IMR-90 (cell line): ENCODE measurements around the gene TMEM181. TPM values are rescaled to one million over a fixed set of nuclear protein-coding genes. Genes with fewer than 3 reads are reported as not detected.

ENCODE experiments used
- ATAC-seq: fragments of 200-7000 bp; cut with Tn5 transposase; 2 replicates; pipeline ENCODE4 v1.9.1; 2020; ENCODE audit warnings: low read depth, mild to moderate bottlenecking, moderate library complexity
- BruUV-seq: library from RNA; stranded (reverse); fragments of 400-500 nt; replicated peaks from 2 replicates; lab custom pipeline; 2021; lab: Mats Ljungman, UMichigan
- CTCF ChIA-PET: fragments of 300-600 bp; formaldehyde crosslinking; extraction: SDS; loops from one replicate; lab custom pipeline; 2021; ENCODE audit warnings: antibody characterized with exemption; lab: Yijun Ruan, JAX
- POLR2A ChIA-PET: fragments of 300-600 bp; sonication (Branson Sonifier 250); formaldehyde crosslinking; loops from one replicate; lab custom pipeline; 2022; ENCODE audit warnings: antibody characterized with exemption; ENCODE audit not compliant: unreplicated experiment; lab: Charles Lee
- DNase-seq: peaks from one replicate; pipeline ENCODE4 v3.0.0; 2013
- H2AFZ ChIP-seq: replicated peaks from 2 replicates; pipeline ENCODE3; 2013; ENCODE audit warnings: low read length, mild to moderate bottlenecking; ENCODE audit not compliant: poor library complexity
- H2AK5ac ChIP-seq: 2 replicates; pipeline ENCODE4 v1.6.1; 2013; ENCODE audit warnings: low read depth, low read length, inconsistent platforms
- H2AK9ac ChIP-seq: replicated peaks from 2 replicates; pipeline ENCODE3; 2013; ENCODE audit warnings: mild to moderate bottlenecking, low read depth, low read length, moderate library complexity; ENCODE audit not compliant: poor library complexity
- H2BK120ac ChIP-seq: 2 replicates; pipeline ENCODE4 v1.6.1; 2013; ENCODE audit warnings: low read depth, low read length, inconsistent platforms
- H2BK15ac ChIP-seq: 3 replicates; pipeline ENCODE4 v1.6.1; 2013; ENCODE audit warnings: low read depth, low read length, inconsistent platforms
- H2BK20ac ChIP-seq: 2 replicates; pipeline ENCODE4 v1.6.1; 2013; ENCODE audit warnings: low read depth, mild to moderate bottlenecking, inconsistent platforms, low read length, moderate library complexity
- H2BK5ac ChIP-seq: 2 replicates; pipeline ENCODE4 v1.6.1; 2013; ENCODE audit warnings: mild to moderate bottlenecking, low read depth, low read length, inconsistent platforms; ENCODE audit not compliant: poor library complexity, severe bottlenecking
- H3K14ac ChIP-seq: replicated peaks from 2 replicates; pipeline ENCODE4 v1.6.1; 2013; ENCODE audit warnings: low read depth, low read length, inconsistent platforms
- H3K18ac ChIP-seq: 2 replicates; pipeline ENCODE4 v1.6.1; 2013; ENCODE audit warnings: low read depth, low read length, control low read depth
- H3K23ac ChIP-seq: 2 replicates; pipeline ENCODE4 v1.6.1; 2013; ENCODE audit warnings: low read depth, low read length, inconsistent platforms
- H3K27ac ChIP-seq: 2 replicates; pipeline ENCODE4 v1.5.1; 2013; ENCODE audit warnings: mild to moderate bottlenecking, control low read depth, low read length; ENCODE audit not compliant: insufficient read depth
- H3K27me3 ChIP-seq: 2 replicates; pipeline ENCODE4 v1.6.1; 2013; ENCODE audit warnings: low read length; ENCODE audit not compliant: control insufficient read depth, insufficient read depth
- H3K36me3 ChIP-seq: 2 replicates; pipeline ENCODE4 v1.6.1; 2013; ENCODE audit warnings: low read length, mixed read lengths; ENCODE audit not compliant: control insufficient read depth, insufficient read depth
- H3K4ac ChIP-seq: 2 replicates; pipeline ENCODE4 v1.6.1; 2013; ENCODE audit warnings: low read depth, low read length, inconsistent platforms
- H3K4me1 ChIP-seq: 2 replicates; pipeline ENCODE4 v1.6.1; 2013; ENCODE audit warnings: low read length, mixed read lengths; ENCODE audit not compliant: control insufficient read depth, insufficient read depth
- H3K4me2 ChIP-seq: 2 replicates; pipeline ENCODE4 v1.6.1; 2013; ENCODE audit warnings: low read depth, mild to moderate bottlenecking, control low read depth, low read length, moderate library complexity
- H3K4me3 ChIP-seq: 2 replicates; pipeline ENCODE4 v1.5.1; 2013; ENCODE audit warnings: low read depth, mild to moderate bottlenecking, control low read depth, low read length, moderate library complexity; ENCODE audit not compliant: insufficient read depth
- H3K56ac ChIP-seq: 2 replicates; pipeline ENCODE4 v1.6.1; 2013; ENCODE audit warnings: low read length, inconsistent platforms; ENCODE audit not compliant: insufficient read depth; ENCODE audit errors: extremely low read depth
- H3K79me1 ChIP-seq, 2 experiments: 2 replicates each; pipeline ENCODE4 v1.6.1; 2013; ENCODE audit warnings: low read length in 2 of 2, inconsistent platforms in 1 of 2, low read depth in 1 of 2
- H3K9ac ChIP-seq: 2 replicates; pipeline ENCODE4 v1.6.1; 2013; ENCODE audit warnings: low read depth, low read length, control low read depth
- H3K9me1 ChIP-seq: 2 replicates; pipeline ENCODE4 v1.6.1; 2013; ENCODE audit warnings: low read length, inconsistent platforms; ENCODE audit not compliant: insufficient read depth
- H3K9me3 ChIP-seq: 2 replicates; pipeline ENCODE4 v1.6.1; 2013; ENCODE audit warnings: low read length; ENCODE audit not compliant: control insufficient read depth, insufficient read depth
- H4K20me1 ChIP-seq: 2 replicates; pipeline ENCODE4 v1.6.1; 2013; ENCODE audit warnings: low read length, inconsistent platforms; ENCODE audit not compliant: insufficient read depth
- H4K5ac ChIP-seq: 2 replicates; pipeline ENCODE4 v1.6.1; 2013; ENCODE audit warnings: mild to moderate bottlenecking, low read depth, low read length, control low read depth
- H4K8ac ChIP-seq, 2 experiments: 2 replicates each; pipeline ENCODE4 v1.6.1; 2013; ENCODE audit warnings: low read depth in 2 of 2, low read length in 2 of 2, control low read depth in 1 of 2, inconsistent platforms in 1 of 2
- H4K91ac ChIP-seq: 2 replicates; pipeline ENCODE4 v1.6.1; 2013; ENCODE audit warnings: low read depth, low read length, inconsistent platforms; ENCODE audit not compliant: insufficient read depth
- ELK1 ChIP-seq: fragments of 150-350 bp; IDR thresholded peaks from 2 replicates; pipeline ENCODE4 v1.6.1; 2016; ENCODE audit warnings: low read depth, mild to moderate bottlenecking, low read length, moderate library complexity, borderline replicate concordance
- MAZ ChIP-seq: IDR thresholded peaks from 2 replicates; pipeline ENCODE4 v1.6.1; 2012; ENCODE audit warnings: low read depth, mild to moderate bottlenecking, low read length, improper control_type of control experiment, moderate library complexity, borderline replicate concordance
- WGBS, 2 experiments: methylation state at CpG; one replicate each; pipeline versions ENCODE4 v1.1.5 to v1.1.7; 2013; ENCODE audit warnings: missing lambda C conversion rate in 2 of 2; ENCODE audit not compliant: insufficient read length in 1 of 2; ENCODE audit errors: extremely low coverage in 2 of 2; 5-methylcytosine and 5-hydroxymethylcytosine counted together
- dilution Hi-C: fragments of 300-500 bp; cut with HindIII; formaldehyde crosslinking; loops from one replicate; pipeline ENCODE4 v1.14.3; 2018; ENCODE audit warnings: low sequenced_read_pairs; ENCODE audit not compliant: unreplicated experiment
- in situ Hi-C: fragments of 300-500 bp; cut with MboI; formaldehyde crosslinking; loops from 3 replicates; pipeline ENCODE4 v1.14.3; 2019; ENCODE audit warnings: low sequenced_read_pairs, inconsistent platforms, mixed read lengths
- intact Hi-C: fragments of 100-400 bp; cut with micrococcal nuclease; formaldehyde crosslinking; loops from 2 replicates; pipeline ENCODE4 v1.10.0; 2022
- polyA plus RNA-seq, 3 experiments: library from polyadenylated mRNA; depleted of rRNA; stranded (reverse); fragments of >200 nt; gene quantifications; 2 replicates each; pipeline ENCODE4 v1.2.3, GENCODE V29; 2012; ENCODE audit warnings: low replicate concordance in 1 of 3
- total RNA-seq: library from RNA; depleted of rRNA; stranded (reverse); fragments of >200 nt; gene quantifications from 2 replicates; pipeline ENCODE4 v1.2.3, GENCODE V29; 2012

TMEM181 gene
- total and polyA plus RNA-seq, 2 of the 4 experiments (the other 2 are of a cell fraction) = 22.8 to 27.8 TPM

GRCh38 chr6:158519300-158519699 lies 40.6 kb upstream of the TMEM181 start:
- ATAC-seq = no peak
- no peak overlapping the region for H4K8ac ChIP-seq
- no peaks in the 10 kb centered on the region for H3K9me3 ChIP-seq
- no peak overlapping the region for H2AK5ac ChIP-seq
- no peak overlapping the region for H3K27ac ChIP-seq
- H3K4me1 ChIP-seq = no peaks in the 10 kb centered on the region
- no peaks in the 10 kb centered on the region for H3K9me1 ChIP-seq
- in situ Hi-C loops (loop anchor here (10.0 kb wide), 1 partner anchor 294 kb away; no protein-coding TSS in a partner anchor), intact Hi-C loops (loop anchor here (2.0 kb wide), 1 partner anchor 42 kb away; the partner anchor contains the start of gene TMEM181), dilution Hi-C loops (no loop called here)
- no peak overlapping the region for H3K9ac ChIP-seq
- H4K20me1 ChIP-seq = no peaks in the 10 kb centered on the region
- POLR2A ChIA-PET = no interaction called here
- H2AK9ac ChIP-seq = no peak overlapping the region
- no peak overlapping the region for H2BK20ac ChIP-seq
- CTCF ChIA-PET = interaction anchor here (0.6 to 1.6 kb wide), 10 partner anchors 9 to 305 kb away, joined by 3 to 8 read pairs (median 4); no protein-coding TSS in a partner anchor
- H3K4ac ChIP-seq = no peak overlapping the region
- BruUV-seq = no TSS peak
- no peaks in the 10 kb centered on the region; the same call in 1 of the 2 replicates for H3K27me3 ChIP-seq
- no peak overlapping the region for H3K14ac ChIP-seq
- H4K5ac ChIP-seq = no peak overlapping the region
- H2BK5ac ChIP-seq = no peak overlapping the region
- no peak overlapping the region for H3K4me3 ChIP-seq
- DNase-seq = no peak
- H3K79me1 ChIP-seq = no peaks in the 10 kb centered on the region
- no peak overlapping the region for H3K18ac ChIP-seq
- no peak overlapping the region for H2BK120ac ChIP-seq
- no CpG with 5 or more reads among the region's 3 CpGs for WGBS, 2 experiments
- H3K36me3 ChIP-seq = no peaks in the 10 kb centered on the region
- H3K4me2 ChIP-seq = no peak overlapping the region
- no peak overlapping the region for H3K23ac ChIP-seq
- no peak overlapping the region for H3K56ac ChIP-seq
- no peak overlapping the region for H2BK15ac ChIP-seq
- TF ChIP-seq MAZ (no peak), ELK1 (no peak)
- no peak overlapping the region for H4K91ac ChIP-seq
- no peak overlapping the region for H2AFZ ChIP-seq
